ENCODE data around the gene C22orf15. TPM values are rescaled to one million over a fixed set of nuclear protein-coding genes. Genes with fewer than 3 reads are reported as not detected.
A peak's percentile ranks its signal among the peaks of the same experiment; 100 is the strongest.

The C22orf15 gene
- total and polyA plus RNA-seq, 8 donors = not detected

DNA sequence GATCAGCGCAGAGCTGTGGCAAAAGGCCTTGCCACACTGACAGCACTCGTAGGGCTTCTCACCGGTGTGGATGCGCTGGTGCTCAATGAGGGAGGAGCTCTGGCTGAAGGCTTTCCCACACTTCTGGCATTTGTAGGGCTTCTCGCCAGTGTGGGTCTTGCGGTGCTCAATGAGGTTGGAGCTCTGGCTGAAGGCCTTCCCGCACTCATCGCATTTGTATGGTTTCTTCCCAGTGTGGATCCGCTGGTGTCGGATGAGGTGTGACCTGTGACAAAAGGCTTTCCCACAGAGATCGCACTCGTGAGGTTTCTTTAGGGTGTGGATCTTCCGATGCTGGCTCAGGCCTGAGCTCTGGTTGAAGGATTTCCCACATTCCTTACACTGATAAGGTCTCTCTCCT lies 18.8 kb upstream of the C22orf15 start:
- Histone ChIP-seq H3K4me3 (no peak overlapping the region), H3K27ac (no peak overlapping the region), H3K36me3 (peaks cover 0 to 18% (median 0%) of the 10 kb centered on the region in 3 donors), H3K4me1 (no peaks in the 10 kb centered on the region), H3K27me3 (no peaks in the 10 kb centered on the region), H3K9me3 (no peaks in the 10 kb centered on the region)
- intact Hi-C loops (cut with DNase I) = no loop called here
- FAIRE-seq = no peak
- WGBS, 2 donors = 95 to 97% methylated on average over 13 of the region's 13 CpGs
- TF ChIP-seq CTCF (IDR thresholded peaks at IDR 0.05) = no peak
- DNase-seq = no peak
- no peak for ATAC-seq

- no peaks in the 10 kb centered on the region for H3K9me3 ChIP-seq
- no peaks in the 10 kb centered on the region for H3K27me3 ChIP-seq
- peaks cover 0 to 18% (median 0%) of the 10 kb centered on the region in 3 donors for H3K36me3 ChIP-seq
- H3K27ac ChIP-seq = no peak overlapping the region
- intact Hi-C loops (cut with DNase I) = no loop called here
- no peak overlapping the region for H3K4me3 ChIP-seq
- FAIRE-seq = no peak
- ATAC-seq = no peak
- DNase-seq = no peak
- peaks cover 0 to 1% (median 0%) of the 10 kb centered on the region in 3 donors for H3K4me1 ChIP-seq
- 95 to 97% methylated on average over 14 of the region's 14 CpGs for WGBS, 2 donors
- no peak for TF ChIP-seq CTCF (IDR thresholded peaks at IDR 0.05)
Observed at GRCh38 chr22:23744485-23744884, 18.3 kb upstream of the C22orf15 start.

DNA sequence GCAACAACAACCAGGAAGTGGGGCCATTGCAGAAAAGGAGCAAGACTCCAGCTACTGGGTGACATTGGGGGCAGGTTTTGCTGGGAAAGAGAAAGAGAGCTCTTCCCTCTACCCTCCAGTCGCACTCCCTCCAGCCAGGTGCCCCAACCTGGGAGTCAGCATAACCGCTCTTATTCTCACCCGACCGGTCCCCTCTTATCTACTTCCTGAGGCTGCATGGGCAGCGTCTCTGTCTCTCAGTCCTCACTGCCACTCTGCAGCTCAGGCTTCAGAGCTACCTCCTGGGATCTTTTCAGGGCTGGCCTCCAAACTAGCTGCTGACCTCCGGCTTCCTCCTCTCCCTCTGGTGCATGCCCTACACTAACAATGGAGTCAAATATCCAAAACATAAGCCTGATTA lies 17.0 kb upstream of the C22orf15 start:
- intact Hi-C loops (cut with DNase I) = no loop called here
- H3K27me3 ChIP-seq = no peaks in the 10 kb centered on the region
- H3K36me3 ChIP-seq = peaks cover 0 to 18% (median 0%) of the 10 kb centered on the region in 3 donors

DNA sequence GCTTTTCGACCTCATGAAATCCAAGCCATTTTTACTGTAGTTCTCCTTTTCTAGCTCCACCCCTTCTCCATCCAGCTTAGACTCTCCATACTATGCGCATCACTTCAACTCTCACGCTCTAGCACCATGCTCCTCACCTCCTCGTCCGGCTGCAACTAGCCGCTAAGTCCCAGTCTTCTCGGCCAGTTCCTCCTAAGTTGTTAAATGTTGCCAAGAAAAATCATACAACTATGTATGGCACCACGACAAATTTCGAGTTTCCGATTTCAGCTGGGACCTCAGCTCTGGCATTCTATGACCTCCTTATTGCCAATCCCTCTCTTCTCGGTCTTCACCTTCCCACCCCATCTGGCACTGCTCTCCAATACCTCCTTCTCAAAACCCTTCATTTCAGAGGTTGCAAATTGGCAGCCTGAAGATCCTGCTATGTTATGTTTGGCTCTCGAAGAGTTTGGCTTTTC lies 12.9 kb upstream of the C22orf15 start:
- peak overlapping the region in 3 of 4 donors; percentile 71 to 93 (median 92) for H3K27ac ChIP-seq
- 38 to 40% methylated on average over 12 of the region's 12 CpGs for WGBS, 2 donors
- intact Hi-C loops (cut with DNase I) = no loop called here
- FAIRE-seq = no peak
- H3K36me3 ChIP-seq = no peaks in the 10 kb centered on the region
- DNase-seq = no peak
- no peaks in the 10 kb centered on the region for H3K27me3 ChIP-seq
- peak overlapping the region in 3 of 4 donors; percentile 58 to 78 (median 63) for H3K4me3 ChIP-seq
- H3K9me3 ChIP-seq = no peaks in the 10 kb centered on the region
- peaks cover 0 to 6% (median 5%) of the 10 kb centered on the region in 3 donors for H3K4me1 ChIP-seq
- no peak for TF ChIP-seq CTCF (IDR thresholded peaks at IDR 0.05)
- peak in 2 of 4 donors; percentile 3 to 9 for ATAC-seq

More for the DNA sequence above, 17.0 kb upstream of the C22orf15 start:
- 14 to 25% methylated on average over 6 of the region's 6 CpGs for WGBS, 2 donors
- ATAC-seq (peak in 3 of 4 donors; percentile 24 to 64 (median 39)), FAIRE-seq (no peak), DNase-seq (peak in 1 of 6 donors; percentile 35)
- no peak overlapping the region for H3K4me3 ChIP-seq
- TF ChIP-seq CTCF (IDR thresholded peaks at IDR 0.05) = no peak
- peaks cover 0 to 6% (median 5%) of the 10 kb centered on the region in 3 donors for H3K4me1 ChIP-seq
- H3K9me3 ChIP-seq = no peaks in the 10 kb centered on the region
- no peak overlapping the region for H3K27ac ChIP-seq

- FAIRE-seq (no peak), DNase-seq (no peak), ATAC-seq (peak in 3 of 4 donors; percentile 0 to 2 (median 1))
- intact Hi-C loops (cut with DNase I) = no loop called here
- H3K4me1 ChIP-seq = peaks cover 0 to 6% (median 5%) of the 10 kb centered on the region in 3 donors
- H3K36me3 ChIP-seq = no peaks in the 10 kb centered on the region
- H3K27ac ChIP-seq = peak overlapping the region; percentile 71 to 93 (median 86)
- H3K27me3 ChIP-seq = no peaks in the 10 kb centered on the region
- WGBS, 2 donors = 18 to 22% methylated on average over 5 of the region's 5 CpGs
- no peak for TF ChIP-seq CTCF (IDR thresholded peaks at IDR 0.05)
- peak overlapping the region; percentile 58 to 78 (median 66) for H3K4me3 ChIP-seq
- no peaks in the 10 kb centered on the region for H3K9me3 ChIP-seq
Observed at GRCh38 chr22:23750367-23750713, 12.4 kb upstream of the C22orf15 start.
